Kidney glomerular epithelial cell (primary cell): Measurements from ENCODE around the gene SH3BP1.
"Not testable (repeated sequence)": the region's sequence is repeated elsewhere in the genome, so short reads cannot be mapped to it uniquely, and the experiment has no call there.

Experiments
- DNase-seq: peaks from one replicate; lab custom pipeline; 2025; lab: John Stamatoyannopoulos, UW

Gene SH3BP1, protein sequence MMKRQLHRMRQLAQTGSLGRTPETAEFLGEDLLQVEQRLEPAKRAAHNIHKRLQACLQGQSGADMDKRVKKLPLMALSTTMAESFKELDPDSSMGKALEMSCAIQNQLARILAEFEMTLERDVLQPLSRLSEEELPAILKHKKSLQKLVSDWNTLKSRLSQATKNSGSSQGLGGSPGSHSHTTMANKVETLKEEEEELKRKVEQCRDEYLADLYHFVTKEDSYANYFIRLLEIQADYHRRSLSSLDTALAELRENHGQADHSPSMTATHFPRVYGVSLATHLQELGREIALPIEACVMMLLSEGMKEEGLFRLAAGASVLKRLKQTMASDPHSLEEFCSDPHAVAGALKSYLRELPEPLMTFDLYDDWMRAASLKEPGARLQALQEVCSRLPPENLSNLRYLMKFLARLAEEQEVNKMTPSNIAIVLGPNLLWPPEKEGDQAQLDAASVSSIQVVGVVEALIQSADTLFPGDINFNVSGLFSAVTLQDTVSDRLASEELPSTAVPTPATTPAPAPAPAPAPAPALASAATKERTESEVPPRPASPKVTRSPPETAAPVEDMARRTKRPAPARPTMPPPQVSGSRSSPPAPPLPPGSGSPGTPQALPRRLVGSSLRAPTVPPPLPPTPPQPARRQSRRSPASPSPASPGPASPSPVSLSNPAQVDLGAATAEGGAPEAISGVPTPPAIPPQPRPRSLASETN

DNA sequence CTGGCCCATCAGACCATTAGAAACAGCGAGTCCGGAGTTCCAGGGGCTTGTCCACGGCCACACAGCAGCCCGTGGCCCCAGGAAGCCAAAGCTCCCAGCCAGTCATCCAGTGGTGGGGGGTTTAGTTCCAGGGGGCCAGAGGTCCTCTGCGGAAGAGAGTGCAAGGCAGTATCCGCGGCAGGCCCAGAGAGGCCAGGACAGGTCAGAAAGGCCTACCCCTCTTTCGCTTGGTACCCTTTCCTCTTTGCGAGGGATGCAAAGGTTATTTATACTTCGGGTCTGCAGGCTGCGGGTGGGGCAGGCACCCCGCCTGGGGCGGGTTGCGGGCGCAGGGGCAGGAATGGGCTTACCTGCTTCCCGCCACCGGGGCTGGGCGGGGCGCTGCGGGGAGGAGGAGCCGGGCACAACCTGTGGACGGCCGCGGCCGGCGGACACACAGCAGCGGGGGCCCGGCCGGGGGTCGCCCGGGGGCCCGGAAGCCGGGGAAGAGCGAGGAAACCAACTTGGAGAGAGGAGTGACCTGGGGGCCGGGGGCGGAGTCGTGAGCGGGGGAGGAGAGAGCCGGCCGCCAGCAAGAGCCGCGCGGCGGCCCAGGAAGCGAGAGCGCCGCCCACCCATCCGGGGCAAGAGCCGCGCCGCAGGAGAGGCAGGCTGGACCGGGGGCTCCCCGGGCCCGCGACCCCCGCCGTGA, at the start of gene SH3BP1:
Gene SH3BP1, plus strand, starts transcription at position 600 of the 691 bp plus-strand sequence. CDS start 119 bp downstream, outside the sequence.
- DNase-seq, result no peak

- DNase-seq, result not testable (repeated sequence)
Measured at GRCh38 chr22:37591081-37591480, 48.4 kb upstream of the SH3BP1 start.

GRCh38 chr22:37591823-37592404, 47.6 kb upstream of the SH3BP1 start:
- no peak for DNase-seq

- no peak for DNase-seq
Measured at GRCh38 chr22:37594237-37594636, 45.2 kb upstream of the SH3BP1 start.

- DNase-seq, result no peak
Measured at GRCh38 chr22:37599153-37599552, 40.3 kb upstream of the SH3BP1 start.

DNA sequence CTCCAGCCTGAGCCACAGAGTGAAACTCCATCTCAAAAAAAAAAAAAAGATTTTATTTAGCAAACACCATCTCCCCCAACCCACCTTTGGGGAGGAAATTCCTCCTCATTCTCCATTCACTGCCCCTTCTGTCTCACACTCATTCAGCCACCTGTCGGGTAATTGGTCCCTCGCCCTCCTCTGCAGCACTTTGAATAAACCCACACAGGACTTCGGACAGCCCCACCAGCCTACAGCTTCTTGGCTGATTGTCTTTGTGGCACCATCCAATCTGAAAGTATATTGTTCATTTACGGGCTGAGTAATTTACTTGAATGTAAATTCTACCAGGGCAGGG, 38.3 kb upstream of the SH3BP1 start:
- no peak for DNase-seq

DNA sequence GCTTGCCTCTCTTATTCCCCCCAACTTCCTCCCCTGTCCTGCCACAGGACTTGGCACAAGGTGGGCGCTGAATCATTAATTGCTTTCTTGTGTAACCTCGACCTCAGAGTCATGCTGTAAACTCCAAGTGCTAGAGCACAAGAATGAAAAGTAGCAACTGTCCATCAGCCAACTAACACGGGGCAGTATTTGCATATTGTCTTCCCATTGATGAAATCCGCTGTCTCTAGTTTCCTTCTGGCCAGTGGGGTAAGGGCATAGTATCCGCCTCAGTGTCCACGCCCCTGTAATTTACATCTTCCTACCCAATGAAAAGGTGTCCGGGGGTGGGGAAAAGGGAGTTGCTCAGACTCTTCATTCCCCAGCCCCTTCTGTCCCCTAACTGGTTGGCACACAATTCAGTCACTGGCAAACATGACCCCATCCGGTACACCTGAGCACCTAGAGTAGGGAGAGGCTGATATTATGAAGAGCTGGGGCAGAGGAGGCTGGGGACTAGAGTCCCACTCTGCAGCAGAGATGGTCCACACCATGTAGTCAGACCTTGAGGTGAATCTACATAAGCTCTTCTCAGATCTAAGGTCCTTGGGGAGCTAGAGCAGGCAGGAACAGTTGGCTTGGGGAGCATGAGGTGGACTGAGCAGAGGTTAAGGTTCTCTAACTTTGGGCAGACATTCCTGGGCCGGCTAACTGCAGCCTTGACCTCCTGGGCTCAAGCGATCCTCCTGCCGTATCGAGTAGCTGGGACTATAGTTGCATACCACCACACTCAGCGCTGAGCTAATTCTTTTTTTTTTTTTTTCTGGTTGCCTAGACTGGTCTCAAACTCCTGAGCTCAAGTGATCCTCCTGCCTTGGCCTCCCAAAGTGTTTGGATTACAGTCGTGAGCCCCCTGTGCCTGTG, 37.7 kb upstream of the SH3BP1 start:
- peak; percentile 77 for DNase-seq

DNA sequence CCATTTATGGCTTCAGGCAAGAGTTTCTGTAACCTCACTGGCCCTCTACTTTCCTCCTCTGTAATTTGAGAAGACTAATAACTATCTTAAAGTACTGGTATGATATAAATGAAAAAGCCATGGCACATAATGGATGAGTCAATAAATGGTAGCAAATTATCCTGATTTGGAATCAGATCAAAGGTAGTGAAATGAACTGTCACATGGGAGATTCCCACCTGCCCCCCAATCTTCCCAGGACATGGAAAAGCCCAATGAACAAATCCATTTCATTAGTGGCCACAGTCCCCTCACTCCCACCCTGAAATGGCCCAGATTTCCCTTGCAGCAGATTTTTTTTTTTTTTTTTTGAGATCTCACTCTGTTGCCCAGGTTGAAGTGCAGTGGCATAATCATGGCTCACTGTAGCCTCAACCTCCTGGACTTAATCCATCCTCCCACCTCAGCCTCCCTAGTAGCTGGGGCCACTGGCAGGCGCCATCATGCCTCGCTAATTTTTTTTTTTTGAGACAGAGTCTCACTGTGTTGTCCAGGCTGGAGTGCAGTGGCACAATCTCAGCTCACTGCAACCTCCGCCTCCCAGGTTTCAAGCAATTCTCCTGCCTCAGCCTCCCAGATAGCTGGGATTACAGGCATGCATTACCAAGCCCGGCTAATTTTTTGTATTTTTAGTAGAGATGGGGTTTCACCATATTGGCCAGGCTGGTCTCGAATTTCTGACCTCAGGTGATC, 36.8 kb upstream of the SH3BP1 start:
- DNase-seq, result not testable (repeated sequence)

- no peak for DNase-seq
Measured at GRCh38 chr22:37604074-37604473, 35.4 kb upstream of the SH3BP1 start.

DNA sequence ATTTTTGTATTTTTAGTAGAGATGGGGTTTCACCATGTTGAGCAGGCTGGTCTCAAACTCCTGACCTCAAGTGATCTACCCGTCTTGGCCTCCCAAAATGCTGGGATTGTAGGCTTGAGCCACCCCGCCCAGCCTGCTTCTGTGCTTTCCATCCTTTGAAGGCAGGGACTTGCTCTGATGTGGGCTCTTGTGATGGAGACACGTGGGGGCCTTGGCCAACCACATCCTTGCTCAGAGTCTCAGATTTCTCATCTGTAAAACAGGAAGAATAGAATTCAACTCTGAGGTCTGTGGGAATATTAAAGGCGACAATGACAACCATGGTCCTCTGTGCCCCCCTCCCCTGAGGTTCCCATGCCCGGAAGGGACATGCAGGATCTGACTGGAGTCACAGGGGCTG, 34.6 kb upstream of the SH3BP1 start:
- DNase-seq, result no peak

GRCh38 chr22:37607010-37607934, 32.2 kb upstream of the SH3BP1 start:
- peak; percentile 79 for DNase-seq

- DNase-seq, result no peak
Measured at GRCh38 chr22:37607935-37608476, 31.5 kb upstream of the SH3BP1 start.

DNA sequence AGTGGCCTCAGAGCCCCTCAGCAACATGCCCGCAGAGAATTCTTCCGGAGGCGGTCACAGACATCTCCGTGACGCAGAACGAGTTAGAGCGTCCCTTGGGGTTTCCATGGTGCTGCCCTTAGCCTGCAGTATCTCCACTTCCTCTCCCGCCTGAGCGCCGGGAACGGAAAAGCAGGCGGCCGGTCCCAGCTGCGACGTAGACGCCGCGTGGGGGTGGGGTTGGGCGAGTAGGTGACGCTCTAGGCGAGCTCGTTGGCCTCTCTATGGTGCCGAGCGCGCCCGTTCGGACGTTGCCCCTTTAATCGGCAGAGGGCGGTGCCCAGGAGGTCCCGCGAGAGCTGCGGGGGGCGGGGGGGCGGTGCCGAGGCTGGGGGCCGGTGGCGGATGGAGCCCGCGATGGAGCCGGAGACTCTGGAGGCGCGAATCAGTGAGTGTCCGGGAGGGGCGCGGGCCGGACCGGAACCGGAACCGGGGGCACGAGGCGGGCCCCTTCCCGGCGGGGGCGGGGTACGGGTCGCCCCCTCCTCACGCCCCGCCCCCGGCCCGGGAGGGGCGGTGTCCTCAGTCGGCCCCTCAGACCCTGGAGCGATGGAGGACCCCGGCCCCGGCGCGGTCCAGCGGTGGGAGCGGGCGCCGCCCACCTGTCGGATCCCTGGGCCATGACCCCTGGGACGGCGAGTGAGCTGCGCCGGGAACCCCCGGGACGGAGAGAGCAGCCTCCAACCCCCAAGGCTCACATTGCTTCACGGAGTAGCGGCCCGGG, 30.8 kb upstream of the SH3BP1 start, which contains the start of gene GGA1:
Gene GGA1, plus strand, starts transcription at position 358 of the 763 bp plus-strand sequence. Its CDS starts 27 bp downstream, at position 385.
- peak; percentile 99 for DNase-seq

GRCh38 chr22:37609240-37610152, 30.0 kb upstream of the SH3BP1 start:
- DNase-seq, result no peak

- not testable (repeated sequence) for DNase-seq
Measured at GRCh38 chr22:37610153-37610475, 29.4 kb upstream of the SH3BP1 start.

- no peak for DNase-seq
Measured at GRCh38 chr22:37610480-37611129, 28.9 kb upstream of the SH3BP1 start.

GRCh38 chr22:37611207-37611606, 28.3 kb upstream of the SH3BP1 start:
- no peak for DNase-seq
